ENCODE measurements around the gene PPP1R17.

Gene PPP1R17

DNA sequence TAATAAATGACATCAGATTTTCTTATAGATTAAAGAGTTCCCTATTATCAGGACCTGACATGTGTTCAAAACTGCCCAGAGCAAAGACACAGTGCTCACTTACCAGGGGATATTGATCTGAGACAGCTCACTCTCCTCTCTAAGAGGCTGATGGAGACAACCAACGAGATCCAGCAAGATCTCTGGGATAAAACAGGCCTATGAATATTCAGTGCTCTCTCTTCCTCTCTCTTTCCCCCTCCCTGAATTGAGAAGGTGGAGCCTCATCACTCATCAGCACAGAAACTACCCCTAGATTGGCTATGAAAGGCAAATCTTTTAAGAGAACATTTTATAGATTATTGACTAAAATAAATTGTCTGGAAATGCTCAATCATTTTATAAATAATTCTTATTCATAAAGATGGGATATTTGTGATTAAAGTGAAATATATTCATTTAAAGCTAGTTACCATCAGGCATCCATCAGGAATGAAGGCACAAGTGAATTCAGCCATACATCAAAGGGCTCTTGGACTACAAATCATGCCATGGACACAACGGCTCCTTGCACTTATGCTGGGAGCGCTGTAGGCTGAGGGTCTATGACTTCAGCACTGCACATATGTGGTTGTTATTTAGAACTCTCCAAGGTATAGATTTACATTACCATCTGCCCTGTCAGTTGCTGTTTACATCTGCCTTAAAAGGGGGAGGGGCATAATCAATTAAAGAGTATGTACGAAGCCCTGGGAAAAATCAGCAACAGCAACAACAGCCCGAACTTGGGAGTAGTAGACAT lies 3.4 kb upstream of the PPP1R17 start:
- H3K36me3 Mint-ChIP-seq (ENCODE audit: low read depth) = no peaks in the 10 kb centered on the region
- no peaks in the 10 kb centered on the region for H3K9me3 Mint-ChIP-seq
- no peaks in the 10 kb centered on the region for H3K27me3 Mint-ChIP-seq (ENCODE audit: low read depth)
- DNase-seq (ENCODE audit: low spot score) = no peak
- H3K4me3 Mint-ChIP-seq = no peak overlapping the region
- H3K4me1 Mint-ChIP-seq (ENCODE audit: low read depth) = no peaks in the 10 kb centered on the region
- no peak overlapping the region for H3K27ac Mint-ChIP-seq

DNA sequence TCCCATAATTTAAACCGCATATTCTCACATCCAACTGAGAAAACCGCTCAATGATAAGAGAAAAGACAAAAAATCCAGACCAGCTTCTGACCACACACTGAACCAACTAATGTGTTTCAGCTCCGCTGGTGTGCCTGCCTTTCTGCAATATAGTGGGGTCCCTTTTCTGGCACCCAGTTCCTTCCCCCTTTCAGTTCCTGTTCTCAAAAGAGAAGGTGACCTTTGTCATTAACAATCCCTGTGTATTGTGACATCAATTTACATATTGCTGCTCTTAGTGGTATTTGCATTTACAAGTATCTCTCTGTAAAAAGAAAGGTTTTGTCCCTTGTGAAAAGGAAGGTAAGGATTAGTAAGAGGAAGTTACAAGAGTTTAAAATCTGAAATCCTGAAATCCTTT lies 1.4 kb downstream of the PPP1R17 start:
- Mint-ChIP-seq H3K36me3 (ENCODE audit: low read depth) (no peaks in the 10 kb centered on the region), H3K27me3 (ENCODE audit: low read depth) (no peaks in the 10 kb centered on the region), H3K27ac (no peak overlapping the region), H3K9me3 (no peaks in the 10 kb centered on the region), H3K4me3 (no peak overlapping the region), H3K4me1 (ENCODE audit: low read depth) (no peaks in the 10 kb centered on the region)
- DNase-seq (ENCODE audit: low spot score) = no peak

DNA sequence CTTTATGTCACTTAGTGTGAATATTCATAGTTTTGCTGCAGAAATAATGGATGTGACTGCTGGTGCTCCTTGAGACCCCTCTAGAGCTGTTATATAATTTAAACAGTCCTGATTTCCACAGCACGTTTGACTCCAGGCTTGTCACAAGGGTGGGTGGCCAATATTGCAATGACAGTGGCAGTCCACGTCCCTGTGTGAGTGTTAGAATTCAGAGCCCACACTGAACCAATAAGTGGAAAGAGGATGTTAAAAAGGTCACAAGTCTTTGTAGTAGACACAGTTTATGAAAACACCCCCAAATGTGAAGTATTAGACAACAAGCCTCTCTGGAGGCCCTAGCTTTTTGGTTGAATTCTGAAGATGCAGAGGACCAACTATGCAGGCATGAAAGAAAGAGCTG lies 2.0 kb downstream of the PPP1R17 start:
- Mint-ChIP-seq H3K27ac (no peak overlapping the region), H3K9me3 (no peaks in the 10 kb centered on the region), H3K4me3 (no peak overlapping the region), H3K36me3 (ENCODE audit: low read depth) (no peaks in the 10 kb centered on the region), H3K4me1 (ENCODE audit: low read depth) (no peaks in the 10 kb centered on the region), H3K27me3 (ENCODE audit: low read depth) (no peaks in the 10 kb centered on the region)
- DNase-seq (ENCODE audit: low spot score) = no peak

DNA sequence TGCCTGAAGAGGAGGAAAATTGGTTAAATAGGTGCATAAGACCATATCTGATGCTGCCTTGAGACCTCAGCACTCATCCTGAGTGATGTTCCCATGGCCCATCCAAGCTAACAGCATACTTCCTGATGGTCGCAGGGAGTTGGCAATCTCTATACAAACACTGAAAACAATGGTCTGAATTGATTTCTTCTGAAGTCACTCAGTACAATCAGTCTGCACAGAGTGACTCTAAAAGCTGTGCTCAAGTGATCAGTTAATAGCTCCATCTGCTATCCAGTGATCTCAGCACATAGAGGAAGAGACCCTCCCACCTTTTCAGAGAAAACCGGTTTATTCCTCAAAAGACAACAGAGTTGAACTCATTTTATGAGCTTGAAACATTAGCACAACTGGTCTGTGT lies 3.9 kb downstream of the PPP1R17 start:
- Mint-ChIP-seq H3K9me3 (no peaks in the 10 kb centered on the region), H3K4me1 (ENCODE audit: low read depth) (no peaks in the 10 kb centered on the region), H3K36me3 (ENCODE audit: low read depth) (no peaks in the 10 kb centered on the region), H3K4me3 (no peak overlapping the region), H3K27ac (no peak overlapping the region), H3K27me3 (ENCODE audit: low read depth) (no peaks in the 10 kb centered on the region)
- no peak for DNase-seq (ENCODE audit: low spot score)

DNA sequence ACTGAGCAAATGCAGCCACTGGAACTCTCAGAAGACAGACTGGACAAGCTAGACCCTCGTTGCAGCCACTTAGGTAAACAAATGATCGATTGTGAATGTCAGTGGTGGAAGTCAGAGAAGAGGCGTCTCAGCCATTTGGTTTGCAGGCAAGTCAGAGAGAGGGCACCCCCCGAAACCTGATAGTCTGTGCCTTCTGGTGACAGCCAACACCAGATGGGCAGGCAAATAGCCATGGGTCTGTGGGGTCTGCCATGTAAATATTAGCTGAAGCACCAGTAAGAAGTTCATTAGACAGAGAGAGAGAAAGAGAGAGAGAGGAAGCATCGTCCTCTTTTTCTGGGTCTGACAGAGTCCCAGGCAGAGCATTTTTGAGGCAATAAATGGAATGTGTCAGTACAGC lies 5.4 kb downstream of the PPP1R17 start:
- Mint-ChIP-seq H3K4me1 (ENCODE audit: low read depth) (no peaks in the 10 kb centered on the region), H3K4me3 (no peak overlapping the region), H3K27ac (no peak overlapping the region), H3K36me3 (ENCODE audit: low read depth) (no peaks in the 10 kb centered on the region), H3K27me3 (ENCODE audit: low read depth) (no peaks in the 10 kb centered on the region), H3K9me3 (no peaks in the 10 kb centered on the region)
- DNase-seq (ENCODE audit: low spot score) = no peak

DNA sequence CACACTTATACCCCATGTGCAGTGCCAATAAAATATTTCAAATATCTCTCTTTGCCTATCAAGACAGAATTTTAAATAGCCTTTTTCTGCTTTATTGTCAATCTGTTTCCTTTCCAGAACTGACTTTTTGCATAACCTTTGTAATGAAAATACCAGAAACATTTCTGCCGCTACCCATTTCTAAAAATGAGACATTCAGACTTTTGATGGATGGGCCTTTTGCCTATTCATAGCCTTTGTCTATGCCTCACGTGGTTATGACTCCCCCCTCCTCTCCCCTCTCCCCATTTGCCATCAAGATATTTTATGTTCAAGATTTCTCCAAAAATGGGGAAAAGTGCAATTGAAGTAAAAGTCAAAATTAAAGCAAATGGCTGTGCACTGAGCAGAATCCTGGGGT lies 5.9 kb downstream of the PPP1R17 start:
- no peaks in the 10 kb centered on the region for H3K36me3 Mint-ChIP-seq (ENCODE audit: low read depth)
- H3K9me3 Mint-ChIP-seq = no peaks in the 10 kb centered on the region
- no peak for DNase-seq (ENCODE audit: low spot score)
- H3K4me3 Mint-ChIP-seq = no peak overlapping the region
- H3K27ac Mint-ChIP-seq = no peak overlapping the region
- H3K27me3 Mint-ChIP-seq (ENCODE audit: low read depth) = no peaks in the 10 kb centered on the region
- H3K4me1 Mint-ChIP-seq (ENCODE audit: low read depth) = no peaks in the 10 kb centered on the region

DNA sequence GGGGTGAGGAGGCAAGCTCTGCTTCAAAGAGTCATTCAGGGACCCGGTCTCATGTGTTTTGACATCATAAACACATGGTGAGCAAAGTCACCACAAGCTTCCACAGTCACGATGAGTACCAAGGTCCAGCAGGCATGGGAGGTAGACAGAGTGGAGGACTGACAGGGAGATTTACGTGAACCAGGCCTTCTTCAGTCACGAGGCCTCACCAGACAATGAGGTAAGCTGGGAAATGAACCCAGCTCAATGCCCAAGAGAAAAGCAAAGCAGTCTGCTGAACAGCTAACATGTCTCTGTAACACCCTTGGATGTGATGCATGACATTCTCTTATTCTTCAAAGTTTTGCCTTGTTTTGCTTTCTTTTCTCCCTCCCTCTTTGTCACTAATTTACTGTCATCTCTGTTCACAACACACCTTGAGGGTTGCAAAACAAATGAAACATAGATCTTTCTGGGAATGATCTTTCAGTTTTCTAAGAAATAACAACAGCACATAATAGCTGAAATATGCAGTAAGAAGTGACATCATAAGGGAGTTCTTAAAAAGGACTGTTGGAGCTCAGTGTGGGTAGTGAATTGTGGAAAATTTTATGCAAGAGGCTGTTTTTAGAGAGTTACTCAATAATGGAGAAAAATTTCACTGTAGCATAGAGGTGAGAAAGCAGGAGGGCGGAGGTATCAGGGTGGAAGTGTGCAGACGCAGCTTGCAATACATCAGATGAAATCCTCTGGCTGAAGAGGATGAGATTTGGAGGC lies 9.0 kb downstream of the PPP1R17 start:
- H3K4me1 Mint-ChIP-seq (ENCODE audit: low read depth) = no peaks in the 10 kb centered on the region
- H3K36me3 Mint-ChIP-seq (ENCODE audit: low read depth) = no peaks in the 10 kb centered on the region
- no peak overlapping the region for H3K4me3 Mint-ChIP-seq
- H3K27ac Mint-ChIP-seq = no peak overlapping the region
- no peaks in the 10 kb centered on the region for H3K9me3 Mint-ChIP-seq
- no peak for DNase-seq (ENCODE audit: low spot score)
- H3K27me3 Mint-ChIP-seq (ENCODE audit: low read depth) = no peaks in the 10 kb centered on the region

DNA sequence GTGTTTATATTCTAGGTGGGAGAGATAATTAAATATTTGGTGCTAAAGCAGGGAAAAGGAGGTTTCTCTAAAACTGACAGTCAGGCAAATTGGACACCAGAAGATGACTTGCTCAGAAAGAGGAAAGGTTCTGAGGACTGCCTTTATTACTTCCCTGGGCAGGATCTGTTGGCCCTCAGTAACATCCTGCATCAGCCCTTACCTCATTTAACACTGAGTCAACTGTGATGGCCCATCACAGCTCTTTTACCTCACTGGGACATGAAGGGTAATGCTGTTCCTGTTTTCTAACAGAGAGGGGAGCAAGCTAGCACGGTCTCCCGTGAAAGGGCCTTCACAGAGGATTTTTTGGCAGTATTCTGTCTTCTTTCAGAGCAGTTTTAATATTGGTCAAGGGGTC lies 12.0 kb downstream of the PPP1R17 start:
- Mint-ChIP-seq H3K9me3 (no peaks in the 10 kb centered on the region), H3K4me3 (no peak overlapping the region), H3K27ac (no peak overlapping the region), H3K4me1 (ENCODE audit: low read depth) (no peaks in the 10 kb centered on the region), H3K27me3 (ENCODE audit: low read depth) (no peaks in the 10 kb centered on the region), H3K36me3 (ENCODE audit: low read depth) (no peaks in the 10 kb centered on the region)
- no peak for DNase-seq (ENCODE audit: low spot score)

DNA sequence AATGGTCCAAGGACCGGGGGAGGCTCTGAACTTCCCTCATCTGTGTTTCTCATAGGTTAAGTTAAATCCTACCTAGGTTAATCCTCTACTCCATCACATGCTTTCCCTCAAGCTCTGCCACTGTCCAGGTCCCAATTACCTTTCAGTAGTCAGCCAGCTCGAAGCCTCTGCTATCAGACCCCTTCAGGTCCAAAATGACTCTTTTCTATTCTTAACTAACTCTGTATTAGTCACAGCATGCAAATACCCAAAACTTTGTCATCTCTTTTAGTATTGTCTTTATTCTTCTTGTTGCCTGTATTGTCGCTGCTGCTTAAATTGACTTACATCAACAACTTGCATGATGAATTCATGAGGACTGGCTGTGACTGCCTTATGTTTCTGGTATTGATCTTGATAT lies 15.3 kb downstream of the PPP1R17 start:
- Mint-ChIP-seq H3K4me3 (no peak overlapping the region), H3K4me1 (ENCODE audit: low read depth) (no peaks in the 10 kb centered on the region), H3K36me3 (ENCODE audit: low read depth) (no peaks in the 10 kb centered on the region), H3K27me3 (ENCODE audit: low read depth) (no peaks in the 10 kb centered on the region), H3K27ac (no peak overlapping the region), H3K9me3 (no peaks in the 10 kb centered on the region)
- DNase-seq (ENCODE audit: low spot score) = no peak

DNA sequence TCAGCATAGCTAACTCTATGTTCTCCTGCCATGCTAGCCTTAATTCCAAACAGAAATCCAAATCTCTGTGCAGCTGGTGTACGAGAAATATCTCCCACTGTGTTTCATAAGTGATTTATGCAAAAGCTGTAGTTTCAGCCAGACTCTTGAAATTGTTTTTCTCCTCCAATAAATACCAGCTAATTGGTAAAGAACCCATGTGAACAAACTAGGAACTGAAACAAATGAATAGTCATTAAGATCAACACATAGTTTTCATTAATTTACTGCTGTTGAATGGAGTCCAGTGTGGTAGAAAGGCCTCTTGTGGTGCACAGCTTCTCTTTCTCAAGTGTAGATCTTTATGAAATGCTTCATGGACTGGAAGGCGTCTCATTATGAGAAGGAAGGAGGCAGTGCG lies 18.4 kb downstream of the PPP1R17 start:
- Mint-ChIP-seq H3K27ac (no peak overlapping the region), H3K4me1 (ENCODE audit: low read depth) (no peaks in the 10 kb centered on the region), H3K4me3 (no peak overlapping the region), H3K36me3 (ENCODE audit: low read depth) (no peaks in the 10 kb centered on the region), H3K9me3 (no peaks in the 10 kb centered on the region), H3K27me3 (ENCODE audit: low read depth) (no peaks in the 10 kb centered on the region)
- no peak for DNase-seq (ENCODE audit: low spot score)

DNA sequence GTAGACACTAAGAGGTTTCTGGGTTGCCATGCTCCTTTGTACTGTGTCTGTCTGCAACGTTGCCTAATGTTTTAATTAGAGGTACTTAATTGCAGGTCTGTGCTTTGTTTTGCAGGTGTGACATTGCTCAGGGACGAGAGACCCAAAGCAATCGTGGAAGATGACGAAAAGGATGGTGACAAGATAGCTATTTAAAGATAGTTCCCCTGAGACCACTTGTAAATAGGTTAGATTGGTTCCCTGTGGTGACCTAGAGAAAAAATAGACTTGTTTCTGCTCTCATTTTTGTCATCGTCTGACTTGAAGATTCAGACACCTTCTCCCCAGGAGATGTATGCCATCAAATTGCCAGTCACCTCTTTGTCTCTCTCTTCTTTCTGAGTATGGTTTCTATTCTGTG lies 20.1 kb downstream of the PPP1R17 start:
- DNase-seq (ENCODE audit: low spot score) = no peak
- no peaks in the 10 kb centered on the region for H3K4me1 Mint-ChIP-seq (ENCODE audit: low read depth)
- H3K9me3 Mint-ChIP-seq = peaks cover 3% of the 10 kb centered on the region
- H3K27ac Mint-ChIP-seq = no peak overlapping the region
- H3K4me3 Mint-ChIP-seq = no peak overlapping the region
- H3K27me3 Mint-ChIP-seq (ENCODE audit: low read depth) = no peaks in the 10 kb centered on the region
- H3K36me3 Mint-ChIP-seq (ENCODE audit: low read depth) = no peaks in the 10 kb centered on the region

DNA sequence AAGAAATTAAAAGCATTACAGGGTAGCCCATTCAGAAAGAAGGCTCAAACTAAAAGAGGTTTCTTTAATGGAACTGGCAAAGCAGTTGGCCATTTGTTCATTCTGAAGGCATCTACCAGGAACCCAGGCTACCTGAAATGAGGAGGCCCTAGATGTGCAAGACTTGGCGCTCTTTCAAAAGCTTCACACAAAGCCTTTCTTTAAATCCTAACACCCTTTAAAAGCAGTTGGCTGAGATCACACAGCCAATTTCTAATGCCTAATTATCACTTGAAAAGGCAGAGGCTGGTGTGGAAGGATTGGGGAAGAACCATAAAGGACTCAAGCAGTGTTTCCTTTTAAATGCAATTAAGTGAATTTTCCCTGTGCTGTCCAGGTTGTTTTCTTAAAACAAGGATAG lies 23.2 kb downstream of the PPP1R17 start:
- Mint-ChIP-seq H3K4me3 (no peak overlapping the region), H3K27me3 (ENCODE audit: low read depth) (no peaks in the 10 kb centered on the region), H3K27ac (no peak overlapping the region), H3K4me1 (ENCODE audit: low read depth) (no peaks in the 10 kb centered on the region), H3K36me3 (ENCODE audit: low read depth) (no peaks in the 10 kb centered on the region), H3K9me3 (peaks cover 4% of the 10 kb centered on the region)
- no peak for DNase-seq (ENCODE audit: low spot score)

DNA sequence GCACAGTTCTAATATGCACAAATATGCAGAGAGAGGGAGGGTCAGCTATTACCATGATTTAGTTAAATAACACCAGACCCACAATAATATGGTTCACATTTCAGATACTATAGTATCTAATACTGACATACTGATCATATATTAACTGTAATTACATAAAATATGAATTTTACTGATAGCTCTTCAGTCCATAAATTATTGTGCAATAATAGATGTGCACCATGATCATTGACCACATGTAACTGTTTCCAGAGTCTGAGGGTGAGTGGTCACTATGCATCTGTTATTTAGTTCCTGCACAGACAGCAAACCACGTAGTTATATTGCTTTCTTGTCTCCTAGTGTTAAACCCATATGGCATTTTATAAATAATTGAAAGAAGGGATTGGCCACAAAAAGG lies 29.3 kb downstream of the PPP1R17 start:
- Mint-ChIP-seq H3K27me3 (ENCODE audit: low read depth) (no peaks in the 10 kb centered on the region), H3K4me1 (ENCODE audit: low read depth) (no peaks in the 10 kb centered on the region), H3K4me3 (no peak overlapping the region), H3K36me3 (ENCODE audit: low read depth) (no peaks in the 10 kb centered on the region), H3K9me3 (peaks cover 4% of the 10 kb centered on the region), H3K27ac (no peak overlapping the region)
- DNase-seq (ENCODE audit: low spot score) = no peak

DNA sequence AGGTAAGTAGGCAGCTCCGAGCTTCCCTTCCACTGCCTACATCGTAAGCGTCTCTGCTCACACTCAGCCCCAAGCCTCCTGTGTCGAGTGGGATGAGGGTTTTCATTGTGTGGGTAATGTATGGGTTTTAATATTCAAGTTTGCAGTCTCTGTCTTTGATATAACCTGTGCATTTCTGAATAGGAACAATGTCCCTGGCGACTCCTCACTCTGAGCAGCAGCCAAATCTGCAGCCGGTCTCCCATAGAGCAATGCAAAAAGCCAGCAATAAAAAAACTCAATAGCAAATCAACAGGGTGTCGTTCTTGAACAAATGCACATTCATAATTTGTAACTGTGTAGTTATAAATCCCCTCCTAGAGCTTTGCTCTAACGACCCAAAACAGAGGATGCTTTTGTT lies 33.4 kb downstream of the PPP1R17 start:
- Mint-ChIP-seq H3K36me3 (ENCODE audit: low read depth) (no peaks in the 10 kb centered on the region), H3K9me3 (no peaks in the 10 kb centered on the region), H3K4me3 (no peak overlapping the region), H3K27ac (no peak overlapping the region), H3K4me1 (ENCODE audit: low read depth) (no peaks in the 10 kb centered on the region), H3K27me3 (ENCODE audit: low read depth) (no peaks in the 10 kb centered on the region)
- DNase-seq (ENCODE audit: low spot score) = no peak

DNA sequence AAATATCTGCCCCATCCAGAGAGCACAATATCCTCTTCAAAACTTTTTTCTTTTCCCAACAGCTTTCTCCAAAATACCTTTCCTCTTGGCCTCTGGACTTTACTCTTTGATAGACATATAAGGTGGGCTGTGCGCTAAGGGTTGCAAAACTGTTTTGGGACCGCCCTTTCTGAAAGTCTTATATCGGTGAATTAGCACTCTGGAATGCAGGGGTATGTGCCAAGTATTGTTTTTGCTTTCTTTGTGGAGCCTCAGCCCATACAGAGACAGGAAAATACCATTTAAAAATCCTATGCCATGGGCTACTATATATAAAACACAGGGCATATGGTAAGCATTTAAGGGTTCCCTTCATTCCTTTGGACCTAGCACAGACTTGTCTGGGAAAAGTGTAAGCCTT lies 37.7 kb downstream of the PPP1R17 start:
- H3K9me3 Mint-ChIP-seq = no peaks in the 10 kb centered on the region
- H3K27ac Mint-ChIP-seq = no peak overlapping the region
- H3K4me3 Mint-ChIP-seq = no peak overlapping the region
- no peaks in the 10 kb centered on the region for H3K27me3 Mint-ChIP-seq (ENCODE audit: low read depth)
- DNase-seq (ENCODE audit: low spot score) = no peak
- no peaks in the 10 kb centered on the region for H3K36me3 Mint-ChIP-seq (ENCODE audit: low read depth)
- H3K4me1 Mint-ChIP-seq (ENCODE audit: low read depth) = no peaks in the 10 kb centered on the region
